NOMO-1 treated with dmso at 0.1 percent for 144 hours (cell line): Measurements from ENCODE around the gene TEX51.

Experiments
- DNase-seq: peaks from one replicate; lab custom pipeline; 2025; ENCODE audit not compliant: unreplicated experiment; lab: John Stamatoyannopoulos, UW

The TEX51 gene

DNA sequence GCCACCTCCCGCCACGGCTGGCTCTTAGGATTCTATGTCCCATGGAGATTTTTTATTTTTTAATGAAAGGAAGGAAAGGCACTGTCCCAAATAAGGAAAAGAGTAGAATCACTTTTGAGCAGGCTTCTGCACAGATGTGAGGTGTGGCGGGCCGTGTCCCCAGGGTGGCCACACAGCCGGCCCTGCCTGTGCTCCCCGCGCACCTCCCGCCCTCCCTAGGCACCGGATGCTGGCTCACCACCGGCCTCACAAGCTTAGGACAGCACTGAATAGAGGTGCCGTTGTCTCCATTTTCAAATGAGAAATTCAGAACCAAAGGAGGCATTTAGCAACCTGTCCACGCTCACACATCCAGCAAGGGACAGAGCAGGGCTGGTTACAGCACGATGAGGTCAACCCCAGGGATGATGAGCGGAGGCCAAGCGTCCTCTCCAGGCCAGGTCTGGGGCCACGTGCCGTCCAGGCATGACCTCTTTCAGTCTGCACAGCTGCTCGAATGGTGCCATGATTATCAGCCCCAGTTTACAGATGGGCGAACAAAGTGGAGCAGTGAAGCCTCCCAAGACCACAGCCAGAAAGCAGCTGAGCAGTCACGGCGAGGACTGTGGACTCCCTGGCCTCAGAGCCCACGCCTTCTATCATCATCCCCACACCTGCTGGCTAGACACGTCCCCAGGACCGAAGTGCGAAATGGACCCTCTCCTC, 20.7 kb upstream of the TEX51 start:
- no peak for DNase-seq

DNA sequence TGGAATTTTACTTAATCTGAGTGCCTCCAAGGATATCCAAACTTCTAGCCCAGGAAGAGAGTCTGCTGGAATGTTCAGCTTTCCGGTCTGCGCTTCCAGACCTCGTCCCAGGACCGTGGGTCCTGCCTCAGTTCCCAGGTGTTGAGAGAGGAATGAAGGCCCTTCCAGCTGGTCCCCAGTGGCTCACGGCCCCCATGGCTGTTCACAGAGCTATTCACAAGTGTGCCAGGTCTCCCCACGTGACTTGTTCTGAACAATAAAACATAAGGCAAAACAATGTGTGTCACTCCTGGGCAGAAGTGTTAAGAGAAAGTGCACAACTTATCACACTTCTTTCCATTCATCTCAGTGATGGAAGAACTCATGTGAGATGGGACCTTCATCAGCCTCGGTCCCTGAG, 20.1 kb upstream of the TEX51 start:
- no peak for DNase-seq

DNA sequence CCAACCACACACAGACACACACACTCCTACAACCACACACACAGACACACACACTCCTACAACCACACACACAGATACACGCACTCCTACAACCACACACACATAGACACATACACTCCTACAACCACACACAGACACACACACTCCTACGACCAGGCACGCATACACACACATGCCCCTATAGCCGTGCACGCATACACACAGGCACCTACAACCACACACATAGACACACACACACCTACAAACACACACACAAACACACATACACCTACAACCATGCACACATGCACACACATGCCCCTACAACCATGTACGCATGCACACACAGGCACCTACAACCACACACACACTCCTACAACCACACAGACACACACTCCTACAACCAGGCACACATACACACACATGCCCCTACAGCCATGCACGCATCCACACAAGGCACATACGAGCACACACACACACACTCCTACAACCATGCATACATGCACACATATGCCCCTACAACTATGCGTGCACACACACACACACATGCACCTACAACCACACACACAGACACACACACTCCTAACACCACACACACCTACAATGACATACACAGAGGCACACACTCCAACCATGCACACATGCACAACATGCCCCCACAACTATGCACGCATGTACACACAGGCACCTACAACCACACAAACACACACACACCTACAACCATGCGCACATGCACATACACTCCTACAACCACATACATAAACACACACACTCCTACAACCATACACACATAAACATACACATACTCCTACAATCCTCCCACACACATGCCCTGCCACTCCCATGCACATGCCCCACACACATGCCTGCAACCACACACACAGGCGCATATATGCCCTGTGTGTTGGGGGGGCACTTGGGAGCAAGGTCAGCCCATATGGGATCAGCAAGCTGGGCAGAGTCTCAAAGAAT, 19.1 kb upstream of the TEX51 start:
- no peak for DNase-seq

DNA sequence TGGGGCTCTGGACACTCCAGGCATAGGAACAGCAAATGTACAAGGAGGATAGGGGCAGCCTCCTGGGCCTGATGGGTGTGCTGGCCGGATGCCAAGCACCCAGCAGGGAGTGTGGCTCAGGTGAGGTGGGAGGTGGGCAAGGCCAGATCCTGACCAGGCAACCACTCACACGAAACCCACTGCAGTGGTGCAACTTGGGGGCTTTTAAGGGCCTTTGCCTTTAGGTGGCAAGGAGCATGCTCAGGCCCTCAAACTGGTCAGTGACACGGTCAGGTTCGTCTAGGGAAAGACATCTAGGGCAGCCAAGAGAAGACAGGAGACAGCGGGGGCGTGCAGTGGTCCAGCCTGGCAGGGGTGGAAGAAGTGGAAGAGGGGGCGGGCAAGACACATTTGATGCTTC, 18.4 kb upstream of the TEX51 start:
- DNase-seq: no peak

DNA sequence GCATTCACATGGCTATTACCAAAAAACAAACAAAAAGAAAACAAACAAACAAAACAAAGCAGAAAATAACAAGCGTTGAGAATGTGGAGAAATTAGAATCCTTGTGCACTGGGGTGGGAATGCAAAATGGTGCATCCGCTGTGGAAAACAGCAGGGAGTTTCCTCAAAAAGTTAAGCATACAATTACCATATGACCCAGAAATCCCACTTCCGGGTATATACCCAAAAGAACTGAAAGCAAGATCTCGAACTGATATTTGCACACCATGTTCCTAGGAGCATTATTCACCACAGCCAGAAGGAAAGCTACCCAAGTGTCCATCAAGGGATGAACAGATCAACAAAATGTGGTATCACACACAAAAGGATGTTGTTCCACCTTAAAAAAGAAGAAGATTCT, 17.9 kb upstream of the TEX51 start:
- no peak for DNase-seq

DNA sequence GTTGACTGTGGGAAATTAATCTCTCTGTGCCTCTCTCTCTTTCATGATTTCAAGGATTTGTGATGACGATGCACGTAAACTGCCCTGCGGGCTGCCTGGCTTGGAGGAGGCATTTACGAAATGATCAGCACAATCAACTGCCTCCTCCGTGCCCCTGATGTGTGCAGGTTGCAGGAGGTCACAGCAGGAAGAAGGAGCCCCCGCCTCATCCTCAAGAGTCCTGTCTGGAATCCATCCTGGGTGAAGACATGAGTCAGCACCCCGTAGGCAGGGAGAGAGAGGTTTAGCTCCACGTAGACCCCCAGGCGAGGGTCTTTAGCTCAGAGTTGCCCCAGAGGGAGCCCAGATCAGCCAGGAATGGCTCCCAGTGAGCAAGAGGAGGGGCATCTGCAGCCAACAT, 17.1 kb upstream of the TEX51 start:
- DNase-seq: no peak

DNA sequence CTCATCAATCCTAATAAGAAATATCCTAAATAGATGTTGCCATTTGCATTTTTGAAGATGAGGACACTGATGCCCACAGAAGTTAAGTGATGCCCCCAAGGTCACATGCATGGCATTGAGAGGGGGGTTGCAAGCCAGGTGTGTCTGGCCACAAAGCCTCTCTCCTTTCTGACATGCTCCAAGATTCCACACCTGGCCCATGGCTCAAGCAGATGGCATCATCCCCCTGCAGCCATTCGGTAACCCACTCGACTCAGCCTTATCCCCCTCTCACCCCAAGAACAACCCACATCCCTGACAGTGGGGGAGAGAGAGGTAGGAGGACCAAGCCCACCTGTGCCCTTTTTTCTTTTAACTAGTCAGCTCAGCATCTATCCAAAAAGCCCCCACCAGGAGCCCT, 16.5 kb upstream of the TEX51 start:
- DNase-seq: no peak

DNA sequence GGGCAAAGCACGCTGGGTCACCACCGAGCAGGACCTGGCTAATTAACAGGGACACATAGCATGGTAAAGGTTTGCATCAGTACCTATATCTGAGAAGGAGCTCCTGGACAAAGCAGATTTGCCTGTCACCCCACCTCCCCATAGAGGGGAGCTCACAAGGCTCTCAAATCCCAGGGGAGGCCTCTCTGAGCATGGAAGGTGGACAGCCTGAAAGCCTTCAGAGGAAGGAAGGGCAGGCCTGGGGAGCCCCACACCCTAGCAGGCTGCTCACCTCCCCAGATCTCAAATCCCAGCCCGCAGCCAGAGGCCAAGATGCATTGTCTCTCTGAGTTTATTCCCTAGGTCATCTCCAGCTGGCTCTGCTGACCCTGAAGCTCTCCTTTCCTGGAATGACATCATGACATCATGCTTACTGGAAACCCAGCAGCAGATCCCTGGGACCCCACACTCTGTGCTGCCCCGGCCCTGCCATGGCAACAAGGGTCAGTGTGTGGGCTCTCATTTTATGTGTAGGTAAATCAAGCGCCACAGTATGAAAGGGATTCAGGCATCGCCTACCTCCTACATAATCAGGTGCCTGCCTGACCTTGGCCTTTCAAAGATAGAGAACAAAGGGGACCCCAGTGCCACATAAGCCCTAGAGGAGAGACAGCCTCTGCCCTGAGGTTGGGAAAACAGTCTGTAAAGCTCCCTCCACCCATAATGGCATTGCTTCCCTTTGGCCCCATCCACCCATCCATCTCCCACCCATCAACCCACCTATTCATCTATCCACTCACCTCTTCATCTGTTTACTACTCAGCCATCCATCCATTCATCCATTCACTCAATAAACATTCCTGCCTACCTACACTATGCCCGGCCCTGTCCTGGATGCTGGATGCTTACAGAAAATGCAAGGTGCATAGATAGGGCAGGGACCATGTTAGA, 15.7 kb upstream of the TEX51 start:
- no peak for DNase-seq

DNA sequence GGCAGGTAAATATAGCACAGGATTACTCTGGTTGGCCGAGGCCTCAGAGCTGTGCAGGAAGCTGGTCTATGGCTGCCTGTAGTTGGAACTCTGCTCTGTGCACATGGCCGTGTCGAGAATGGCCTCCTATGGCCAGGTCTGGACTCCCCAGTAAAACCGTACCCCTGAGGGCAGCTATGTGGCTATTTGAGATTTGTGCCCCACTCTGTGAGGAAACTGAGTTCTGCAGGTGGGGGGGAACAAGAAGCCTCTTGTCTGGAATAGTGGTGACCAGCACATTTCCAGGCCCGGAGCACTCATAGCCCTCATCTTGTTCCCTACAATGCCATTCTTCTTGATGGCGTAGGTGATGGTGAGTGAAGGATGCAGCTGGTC, 15.0 kb upstream of the TEX51 start:
- DNase-seq: no peak

DNA sequence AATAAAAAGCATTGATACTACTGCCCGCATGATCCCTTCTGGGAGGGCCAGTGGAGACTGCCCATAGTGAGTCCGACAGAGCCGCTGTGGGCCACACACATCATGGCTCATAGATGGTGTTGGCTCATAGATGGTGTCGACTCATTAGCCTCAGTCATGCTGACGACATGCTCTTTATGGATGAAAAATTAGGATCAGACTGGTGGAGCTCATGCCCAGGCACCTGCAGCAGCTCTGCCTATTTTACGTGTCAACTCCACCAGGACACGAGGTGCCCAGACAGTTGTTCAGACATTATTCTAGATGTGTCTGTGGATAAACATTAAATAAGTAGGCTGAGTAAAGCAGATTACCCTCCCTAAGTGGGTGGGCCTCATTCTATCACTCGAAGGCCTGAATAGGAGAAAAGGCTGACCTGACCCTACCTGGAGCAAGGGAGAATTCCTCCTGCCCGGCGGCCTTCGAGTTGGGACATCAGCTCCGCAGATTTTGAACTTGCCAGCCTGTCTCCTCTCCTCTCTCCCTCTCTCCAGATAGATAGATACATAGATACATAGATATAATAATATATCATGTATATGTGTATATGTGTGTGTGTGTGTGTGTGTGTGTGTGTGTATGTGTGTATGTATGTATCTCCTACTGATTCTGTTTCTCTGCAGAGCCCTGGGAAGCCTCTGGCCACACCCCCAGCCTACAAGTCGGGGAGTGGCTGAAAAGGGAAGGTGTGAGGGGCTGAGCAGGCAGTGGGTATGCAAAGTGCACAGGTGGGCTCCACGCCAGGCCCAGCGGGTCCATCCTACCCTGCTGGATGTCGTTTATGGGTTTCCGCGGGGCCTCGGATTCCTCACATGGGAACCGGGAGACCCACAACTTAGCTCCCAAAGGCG, 13.6 kb upstream of the TEX51 start:
- DNase-seq: no peak

DNA sequence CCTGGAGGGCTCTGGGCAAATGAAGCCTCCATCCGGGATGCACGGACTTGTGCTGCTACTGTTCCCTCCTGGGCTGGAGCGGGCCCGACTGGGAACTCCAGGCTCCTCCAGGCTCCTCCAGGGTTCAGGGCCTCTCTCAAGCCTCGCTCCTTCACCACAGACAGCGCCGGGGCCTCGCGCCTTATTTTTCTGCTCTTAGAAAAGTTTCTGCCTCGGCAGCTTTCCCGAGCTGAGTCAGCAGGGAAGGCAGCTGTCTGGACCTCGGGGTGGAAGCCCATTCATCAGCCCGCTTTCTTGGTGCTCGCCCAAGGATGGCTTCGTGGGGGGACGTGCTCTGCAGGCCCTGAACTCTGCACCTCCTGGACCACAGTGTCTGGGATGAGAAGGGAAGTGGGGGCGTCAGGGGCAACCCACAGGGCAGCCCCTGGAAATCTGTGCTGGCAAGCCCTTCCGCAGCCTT, 12.9 kb upstream of the TEX51 start:
- no peak for DNase-seq

DNA sequence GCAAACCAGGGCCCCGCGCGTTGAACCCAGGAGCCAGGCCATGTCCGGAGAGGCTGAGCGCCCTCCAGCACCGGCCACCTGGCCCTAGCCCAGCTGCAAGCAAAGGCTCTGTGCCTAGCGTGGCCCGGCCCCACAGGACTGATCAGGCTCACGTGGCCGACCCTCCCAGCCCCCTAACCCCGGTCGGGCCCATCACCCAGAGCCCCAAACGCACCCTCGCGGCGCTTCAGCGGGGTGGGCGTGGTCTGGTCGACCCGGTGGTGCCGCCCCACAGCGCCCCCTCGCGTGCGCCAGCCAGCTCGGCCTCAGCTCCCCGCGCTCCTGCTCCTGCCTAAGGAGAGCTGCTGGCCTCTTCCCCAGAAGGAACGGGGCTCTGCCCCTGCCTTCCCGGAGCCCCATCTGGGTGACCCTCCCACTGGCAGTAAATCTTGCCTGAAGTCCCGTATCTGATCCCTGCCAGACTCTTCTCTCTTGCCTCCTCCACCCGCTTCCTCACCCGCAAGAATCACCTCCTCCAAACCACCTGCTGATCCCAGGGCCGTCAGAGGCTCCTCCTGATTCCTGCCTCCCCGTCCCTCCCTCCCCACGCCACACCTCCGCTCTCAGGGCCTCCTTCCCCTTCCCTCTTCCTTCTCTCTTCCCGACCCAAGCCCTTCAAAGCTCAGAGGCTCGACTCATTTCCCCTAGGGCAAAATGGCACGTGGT, 12.3 kb upstream of the TEX51 start:
- no peak for DNase-seq

DNA sequence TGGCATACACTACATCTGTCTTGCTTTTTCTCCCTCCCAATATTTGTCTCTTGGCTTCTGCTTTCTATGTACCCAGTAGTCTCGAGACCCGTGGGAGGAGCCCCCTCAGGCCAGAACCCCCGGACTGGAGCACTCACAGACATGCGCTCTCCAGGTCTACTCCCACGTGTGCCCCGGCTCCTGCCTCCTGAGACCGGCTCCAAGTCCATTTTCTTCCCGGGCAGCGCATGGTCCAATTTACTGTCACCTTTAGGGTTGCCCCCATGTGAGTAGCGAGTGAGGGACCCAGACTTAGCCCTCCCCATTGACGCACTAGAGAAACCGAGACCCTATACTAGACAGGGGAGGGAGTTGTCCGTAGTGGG, 11.8 kb upstream of the TEX51 start:
- DNase-seq: no peak

DNA sequence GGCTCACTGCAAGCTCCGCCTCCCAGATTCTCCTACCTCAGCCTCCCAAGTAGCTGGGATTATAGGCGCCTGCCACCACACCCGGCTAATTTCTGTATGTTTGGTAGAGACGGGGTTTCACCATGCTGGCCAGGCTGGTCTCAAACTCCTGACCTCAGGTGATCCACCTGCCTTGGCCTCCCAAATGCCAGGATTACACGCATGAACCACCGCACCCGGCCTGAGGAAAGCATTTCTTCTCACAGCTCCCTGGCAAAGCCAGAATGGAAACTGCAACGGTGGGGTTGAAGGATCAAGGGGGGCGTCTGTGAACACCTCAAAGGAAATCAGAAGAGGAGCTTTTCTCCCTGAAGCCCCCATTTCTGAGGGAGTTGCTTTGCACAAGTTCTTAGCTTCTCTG, 11.2 kb upstream of the TEX51 start:
- DNase-seq: no peak

DNA sequence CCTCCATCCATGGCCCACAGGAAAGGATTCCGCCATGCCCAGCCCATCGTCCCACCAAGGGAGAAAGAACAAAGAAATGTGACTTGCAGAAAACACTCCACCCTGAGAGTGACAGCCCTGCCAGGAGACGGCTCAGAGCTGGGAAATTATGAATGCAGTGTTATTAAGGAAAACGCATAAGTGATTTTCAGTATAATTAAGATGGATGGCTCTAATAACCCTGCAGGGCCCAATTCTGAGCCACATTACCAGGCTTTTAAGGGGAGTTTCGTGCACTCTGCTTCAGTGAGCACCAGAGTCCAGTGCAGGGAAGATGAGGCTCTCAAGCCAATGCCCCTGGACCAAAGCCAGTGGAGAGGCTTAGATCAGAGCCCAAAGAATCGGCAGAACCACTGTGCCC, 10.6 kb upstream of the TEX51 start:
- DNase-seq: no peak

DNA sequence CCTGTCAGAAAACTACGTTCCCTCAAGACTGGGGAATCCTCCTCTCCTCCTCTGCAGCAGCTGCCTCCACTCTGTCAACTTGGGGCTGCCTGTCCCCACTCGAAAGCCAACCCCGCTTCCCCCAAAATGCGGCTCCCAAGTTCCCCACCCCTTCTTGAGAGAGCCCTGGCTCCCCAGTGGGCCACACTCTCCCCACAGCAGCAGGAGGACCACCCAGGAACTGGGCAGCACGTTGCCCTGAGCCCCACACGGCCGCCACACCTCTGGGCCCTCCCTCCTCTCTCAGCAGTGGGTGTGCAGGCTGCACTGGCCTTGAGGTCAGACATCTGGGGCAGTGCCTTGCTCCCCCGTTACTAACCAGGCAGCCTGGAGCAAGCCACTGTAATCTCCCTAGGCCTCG, 9.6 kb upstream of the TEX51 start:
- DNase-seq: no peak

DNA sequence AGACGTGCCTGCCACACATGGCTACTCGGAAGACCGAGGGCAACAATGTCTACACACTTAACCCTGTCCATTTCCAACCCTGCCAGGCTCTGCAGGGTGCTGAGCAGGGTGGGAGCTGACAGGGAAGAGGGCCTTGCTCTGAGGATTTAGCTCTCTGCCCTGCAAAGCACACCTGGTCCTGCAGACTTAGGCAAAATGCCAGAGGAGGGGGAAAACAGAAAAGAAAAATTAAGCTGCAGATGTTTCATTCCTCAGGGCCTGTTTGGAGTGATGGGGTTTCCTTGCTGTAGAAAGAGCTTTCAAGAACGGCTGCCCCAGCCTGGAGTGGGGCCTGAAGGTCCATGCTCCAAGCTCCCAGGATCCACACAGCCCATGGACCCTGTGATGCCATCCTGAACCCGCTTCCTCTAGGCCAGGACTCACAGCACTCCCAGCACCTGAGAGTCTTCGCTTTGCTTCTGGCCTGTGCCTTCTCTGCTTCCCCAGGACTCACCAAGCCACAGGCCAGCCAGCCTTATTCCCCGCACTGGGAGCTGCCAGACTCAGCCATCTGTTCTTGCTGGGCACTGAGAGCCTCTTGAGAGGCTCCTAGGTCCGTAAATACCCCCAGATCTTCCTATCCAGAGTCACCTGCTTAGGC, 9.1 kb upstream of the TEX51 start:
- no peak for DNase-seq

DNA sequence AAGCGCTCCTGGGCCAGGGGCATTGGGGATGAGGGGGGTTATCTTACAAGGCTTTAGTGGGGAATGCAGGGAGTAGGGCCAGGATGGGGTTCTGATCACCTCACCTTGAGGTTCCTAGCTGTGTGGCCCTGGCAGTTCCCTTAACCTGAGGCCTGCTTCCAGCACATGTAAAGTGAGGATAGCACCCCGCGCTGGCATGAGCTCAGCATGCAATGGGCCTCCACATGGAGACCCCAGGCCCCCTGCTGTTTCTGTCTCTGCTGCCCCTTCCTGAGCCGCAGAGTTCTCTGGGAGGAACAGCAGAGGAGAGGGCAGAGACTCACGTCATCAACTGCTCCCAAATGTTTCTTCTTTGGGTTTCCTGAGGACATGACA, 8.6 kb upstream of the TEX51 start:
- no peak for DNase-seq
